NCI-H748 treated with DMSO at 0.1 percent for 48 hours (cell line): ENCODE results near the gene GLI2.

Experiments used
- DNase-seq: peaks from one replicate; lab custom pipeline; 2025; lab: John Stamatoyannopoulos, UW

The GLI2 gene

DNA sequence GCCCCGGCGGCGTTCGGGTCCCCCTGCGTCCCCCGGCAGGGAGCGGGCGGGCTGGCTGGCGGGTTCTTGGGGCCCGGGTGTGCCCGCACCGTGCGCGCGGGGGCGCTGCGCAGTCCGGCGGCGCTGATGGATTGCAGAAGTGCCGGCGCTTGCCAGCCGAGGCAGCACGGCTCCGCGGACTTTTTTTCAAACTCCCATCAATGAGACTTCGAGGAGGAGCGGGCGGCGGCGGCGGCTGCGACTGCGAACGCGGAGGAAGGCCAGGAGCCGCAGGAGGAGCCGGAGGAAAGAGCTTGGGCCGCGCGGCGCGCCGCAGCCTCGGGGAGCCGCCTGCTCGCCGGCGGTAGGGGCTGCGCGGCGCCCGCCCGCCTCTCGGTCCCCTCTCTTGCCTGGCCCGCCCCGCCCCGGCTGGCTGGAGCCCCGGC is at the start of gene GLI2:
TSS of gene GLI2 (plus strand) at position 123 of the 425 bp plus-strand sequence. CDS start 61,453 bp downstream, outside the sequence.
- DNase-seq: peak; percentile 7

DNA sequence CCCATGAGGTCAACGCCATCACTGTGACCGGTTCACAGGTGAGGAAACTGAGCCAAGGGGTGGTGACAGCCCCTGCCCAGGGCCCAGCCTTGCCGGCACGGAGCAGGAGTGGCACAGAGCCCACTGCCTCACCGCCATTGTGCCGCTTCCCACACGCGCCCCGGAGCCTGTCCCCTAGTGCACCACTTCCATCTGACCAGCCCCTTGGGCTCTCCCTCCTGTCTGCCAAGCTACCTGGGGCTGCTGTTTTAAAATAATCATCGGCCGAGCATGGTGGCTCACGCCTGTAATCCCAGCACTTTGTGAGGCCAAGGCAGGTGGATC is 49.7 kb upstream of the GLI2 start:
- DNase-seq: no peak

DNA sequence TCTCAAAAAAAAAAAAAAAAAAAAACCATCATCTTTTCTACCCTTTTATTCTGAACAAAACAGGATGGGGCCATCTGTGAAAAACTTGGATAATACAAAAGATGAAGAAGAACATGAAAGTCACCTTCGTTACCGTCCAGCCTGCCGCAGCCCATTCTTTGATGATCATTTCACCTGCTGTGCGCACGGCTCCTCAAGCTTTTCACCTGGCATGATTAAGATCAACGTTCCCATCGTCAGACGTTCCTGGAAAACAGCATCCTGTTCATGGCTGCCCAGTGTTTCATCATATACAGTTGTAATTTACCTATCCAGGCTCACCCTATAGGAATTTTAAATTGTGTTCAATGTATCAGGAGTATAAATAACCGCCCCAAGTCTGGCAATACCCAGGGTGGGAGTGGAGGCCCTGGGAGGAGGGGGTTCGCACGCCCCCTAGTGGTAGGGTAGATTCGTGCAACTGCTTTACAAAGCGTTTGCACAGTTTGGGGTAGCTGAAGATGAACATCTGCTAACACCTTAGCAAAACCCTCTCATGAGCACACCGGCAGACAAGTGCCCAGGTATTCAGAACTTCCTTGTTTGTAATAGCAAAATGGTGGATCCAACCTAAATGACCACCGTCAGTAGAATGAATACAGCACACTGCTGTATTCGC is 49.0 kb upstream of the GLI2 start:
- DNase-seq: no peak

DNA sequence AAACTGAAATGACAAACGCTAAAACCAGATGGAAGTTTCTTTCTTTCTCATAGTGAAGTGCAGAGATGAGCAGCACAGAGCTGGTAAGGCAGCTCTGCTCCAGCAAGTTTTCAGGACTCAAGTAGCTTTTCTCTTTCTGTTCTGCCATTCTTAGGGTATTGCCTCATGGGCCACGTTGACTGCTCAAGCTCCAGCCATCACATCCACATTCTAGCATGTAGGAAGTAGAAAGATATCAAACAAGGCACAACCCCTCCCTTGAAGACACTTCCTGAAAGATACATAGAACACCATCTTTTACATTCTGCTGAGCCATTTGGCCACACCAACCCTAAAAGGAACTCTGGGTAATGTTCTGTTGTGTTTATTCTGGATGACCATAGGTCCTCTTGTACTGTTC is 48.5 kb upstream of the GLI2 start:
- DNase-seq: no peak

DNA sequence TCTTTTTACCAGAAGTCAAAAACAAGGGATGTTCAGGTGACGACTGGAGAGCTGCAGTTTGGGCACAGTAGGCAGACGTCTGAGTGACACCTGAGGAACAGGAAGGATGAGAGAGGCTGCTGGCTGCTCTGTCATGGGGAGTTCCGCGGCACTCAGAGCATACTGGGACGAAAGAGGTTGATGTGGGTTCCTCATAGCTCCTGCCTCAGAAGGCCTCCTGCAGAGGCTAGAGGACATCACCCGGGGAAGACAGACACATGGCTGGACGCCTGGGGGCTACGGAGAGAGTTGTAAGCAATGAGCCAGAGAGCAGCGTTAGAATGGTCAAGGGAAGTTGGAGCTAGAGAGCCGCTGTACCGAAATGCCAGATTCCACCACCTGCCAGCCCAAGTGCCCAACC is 45.1 kb upstream of the GLI2 start:
- no peak for DNase-seq

DNA sequence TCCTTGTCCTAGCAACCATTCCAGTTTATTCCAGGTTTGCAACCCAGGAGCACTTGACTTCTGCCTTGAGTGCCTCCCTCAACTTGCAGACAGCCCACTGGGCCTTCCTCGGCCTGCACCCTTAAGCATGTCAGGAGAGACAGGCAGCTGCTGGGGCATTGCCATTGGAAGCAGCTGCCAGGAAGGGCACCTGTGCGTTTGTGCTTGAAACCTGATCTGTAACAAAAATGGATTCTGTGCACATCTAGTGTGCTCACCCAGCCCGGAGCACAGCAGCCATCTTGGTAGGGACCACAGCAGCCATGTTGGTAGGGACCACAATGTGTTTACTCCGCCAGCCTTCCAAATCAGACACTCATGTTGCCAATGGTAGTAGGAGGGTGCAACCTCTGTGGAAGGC is 44.3 kb upstream of the GLI2 start:
- DNase-seq: no peak

DNA sequence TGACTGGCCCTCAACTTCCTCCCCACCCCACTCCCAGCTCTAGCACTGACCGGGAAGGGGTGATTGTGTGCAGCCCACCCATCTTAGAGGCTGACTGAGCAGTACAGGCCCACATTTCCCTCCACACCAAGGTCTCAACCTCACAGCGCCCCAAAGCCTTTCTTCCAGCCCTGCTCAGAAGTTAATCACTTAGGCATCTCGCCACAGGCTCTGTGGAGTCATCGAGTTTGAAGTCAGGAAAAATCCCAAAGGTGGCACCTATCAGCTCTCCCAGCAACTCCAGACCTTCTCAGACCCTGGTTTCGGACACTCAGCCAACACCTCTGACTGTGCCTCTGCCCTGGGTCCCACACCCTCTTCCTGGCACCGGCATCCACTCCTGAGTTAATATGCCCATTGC is 43.0 kb upstream of the GLI2 start:
- DNase-seq: no peak

DNA sequence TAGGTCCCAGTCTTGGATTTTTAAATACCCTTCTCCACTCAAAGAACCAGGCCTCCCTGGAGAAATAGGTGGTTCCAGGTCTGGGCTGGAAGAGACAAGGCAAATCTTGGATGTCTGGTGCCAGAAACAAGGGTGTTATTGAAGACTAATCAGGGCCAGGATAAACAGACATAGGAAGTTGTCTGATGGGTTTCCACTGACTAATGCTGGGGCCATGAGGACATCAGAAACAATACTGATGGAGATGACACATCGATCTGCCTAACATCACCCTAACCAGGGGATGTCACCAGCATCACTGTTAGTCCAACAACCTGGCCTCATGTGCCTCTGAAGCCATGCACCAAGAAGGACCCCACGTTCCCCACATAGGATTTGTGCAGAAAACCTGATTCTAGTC is 42.5 kb upstream of the GLI2 start:
- no peak for DNase-seq

DNA sequence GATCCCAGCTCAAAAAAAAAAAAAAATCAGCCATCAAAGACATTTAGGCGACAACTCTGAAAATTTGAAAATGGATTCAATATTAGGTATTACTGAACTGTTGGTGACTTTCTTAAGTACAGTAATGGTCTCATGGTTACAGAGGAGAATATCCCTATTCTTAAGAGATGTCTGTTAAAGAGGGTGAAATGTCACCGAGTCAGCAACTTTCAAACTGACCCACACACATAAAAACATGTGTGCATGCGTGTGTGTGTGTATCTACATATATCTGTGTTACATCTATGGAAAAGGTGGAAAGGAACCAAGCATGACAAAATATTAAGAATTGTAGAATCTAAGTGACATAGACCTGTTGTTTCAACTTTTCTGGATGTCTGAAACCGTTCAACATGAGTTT is 41.6 kb upstream of the GLI2 start:
- DNase-seq: no peak

DNA sequence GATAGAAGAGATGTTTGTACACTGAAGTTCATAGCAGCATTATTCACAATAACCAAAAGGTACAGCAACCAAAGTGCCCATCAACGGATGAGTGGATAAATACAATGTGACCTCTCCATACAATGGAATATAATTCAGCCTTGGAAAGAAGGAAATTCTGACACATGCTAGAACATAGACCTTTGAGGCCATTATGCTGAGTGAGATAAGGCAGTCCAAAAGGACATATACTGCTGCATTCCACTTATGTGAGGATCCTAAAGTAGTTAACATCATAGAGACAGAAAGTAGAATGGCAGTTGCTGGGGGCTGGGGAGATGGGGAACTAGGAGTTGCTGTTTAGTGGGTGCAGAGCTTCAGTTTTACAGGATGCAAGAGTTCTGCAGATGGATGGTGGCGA is 38.2 kb upstream of the GLI2 start:
- DNase-seq: no peak

DNA sequence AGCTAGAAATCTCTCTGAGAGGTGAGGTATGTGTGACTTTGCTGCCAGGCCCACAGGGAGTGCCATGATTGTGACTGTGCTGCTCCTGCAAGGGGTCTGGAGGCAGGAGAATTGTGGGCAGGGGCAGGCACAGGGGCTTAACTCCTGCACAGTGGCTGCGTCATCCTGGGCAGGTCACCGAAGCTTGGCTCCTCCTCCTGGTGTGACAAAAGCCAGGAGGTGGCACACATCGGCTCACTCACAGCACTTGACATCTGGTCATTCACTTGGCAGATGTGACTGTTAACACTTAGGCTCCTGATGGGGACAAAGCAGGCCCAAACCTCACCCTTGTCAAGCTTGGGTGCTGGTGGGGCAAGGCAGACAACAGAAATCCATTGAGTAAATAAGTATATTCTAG is 36.4 kb upstream of the GLI2 start:
- no peak for DNase-seq

DNA sequence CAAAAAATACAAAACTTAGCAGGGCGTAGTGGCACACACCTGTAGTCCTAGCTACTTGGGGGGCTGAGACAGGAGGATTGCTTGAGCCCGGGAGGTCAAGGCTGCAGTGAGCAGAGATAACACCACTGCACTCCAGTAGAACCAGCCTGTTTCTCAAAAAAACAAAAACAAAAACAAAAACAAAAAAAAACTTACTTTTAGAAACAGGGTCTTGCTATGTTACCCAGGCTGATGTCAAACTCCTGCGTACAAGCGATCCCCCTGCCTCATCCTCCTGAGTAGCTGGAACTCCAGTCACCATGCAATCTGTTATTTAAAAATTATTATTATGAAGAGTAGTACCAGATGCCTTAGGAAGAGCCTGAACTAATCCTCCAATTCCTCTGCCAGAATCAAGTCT is 35.0 kb upstream of the GLI2 start:
- no peak for DNase-seq

DNA sequence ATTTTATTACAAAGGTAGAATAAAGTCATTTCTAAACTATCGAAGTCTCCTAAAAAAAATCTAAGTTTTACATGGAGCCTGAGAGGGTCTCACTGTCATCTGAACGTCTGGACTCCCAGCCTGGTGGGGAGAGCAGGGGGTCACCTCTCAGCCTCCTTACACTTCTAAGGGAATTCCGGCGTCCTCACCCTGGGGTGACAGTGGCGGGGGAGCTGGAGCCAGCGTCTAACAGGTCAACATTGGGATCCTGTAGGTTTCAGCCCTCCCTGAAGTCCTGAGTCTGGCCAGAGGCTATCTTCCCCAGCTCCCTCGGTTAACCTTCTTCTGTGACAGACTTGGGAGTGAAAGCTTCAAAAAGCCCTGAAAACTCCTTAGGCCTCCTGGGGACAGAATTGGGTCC is 34.6 kb upstream of the GLI2 start:
- DNase-seq: no peak

DNA sequence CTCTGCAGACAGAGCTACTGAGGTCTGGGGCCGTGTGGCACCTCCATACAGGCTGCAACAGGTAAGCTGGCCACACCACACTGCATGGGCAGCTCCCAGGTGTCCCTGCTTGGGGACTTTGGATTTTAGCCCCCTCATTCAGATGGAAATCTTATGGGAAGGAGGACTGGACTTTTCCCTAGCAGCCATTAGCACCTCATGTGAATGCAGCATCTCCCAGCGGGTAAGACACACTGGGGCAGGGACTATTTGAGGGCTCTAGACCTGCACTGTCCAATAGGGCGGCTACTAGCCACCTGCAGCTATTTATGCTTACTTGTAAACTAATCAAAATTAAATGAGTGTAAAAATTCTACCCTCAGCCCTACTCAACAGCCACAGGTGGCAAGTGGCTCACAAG is 34.2 kb upstream of the GLI2 start:
- no peak for DNase-seq

DNA sequence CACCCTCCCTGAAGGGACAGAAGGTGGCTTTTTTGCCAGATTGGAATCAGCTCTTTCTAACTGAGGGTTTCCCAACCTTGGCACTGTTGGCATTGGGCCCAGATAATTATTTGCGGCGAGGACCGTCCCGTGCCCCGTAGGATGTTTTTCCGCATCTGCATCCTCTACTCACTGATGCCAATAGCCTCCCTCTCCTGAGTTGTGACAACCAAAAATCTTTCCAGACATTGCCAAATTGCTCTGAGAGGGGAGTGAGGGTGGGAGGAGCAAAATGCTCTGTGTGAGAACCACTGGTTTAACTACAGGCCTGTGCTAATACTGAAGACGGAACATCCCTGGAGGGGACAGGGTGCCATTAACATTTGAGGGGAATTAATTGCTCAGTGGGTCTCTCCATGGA is 33.6 kb upstream of the GLI2 start:
- DNase-seq: no peak

DNA sequence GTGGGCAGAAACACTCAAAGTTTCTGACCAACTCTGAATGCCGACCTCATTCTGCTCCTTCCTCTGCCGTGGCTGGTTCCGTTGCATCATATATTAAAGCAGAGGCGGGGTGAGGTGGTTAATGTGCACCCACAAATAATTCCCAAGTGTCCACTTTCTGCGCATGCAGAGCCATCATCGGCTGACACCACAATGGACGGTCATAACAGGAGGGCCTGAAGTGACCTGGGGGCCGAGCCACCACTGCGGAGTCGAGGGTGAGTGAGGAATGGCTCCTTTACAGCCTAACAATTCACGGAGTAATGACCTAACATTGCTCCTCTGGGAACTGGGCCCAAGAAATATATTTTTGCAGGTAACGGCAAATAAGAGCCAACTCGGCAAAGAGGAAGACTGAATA is 32.9 kb upstream of the GLI2 start:
- DNase-seq: no peak

DNA sequence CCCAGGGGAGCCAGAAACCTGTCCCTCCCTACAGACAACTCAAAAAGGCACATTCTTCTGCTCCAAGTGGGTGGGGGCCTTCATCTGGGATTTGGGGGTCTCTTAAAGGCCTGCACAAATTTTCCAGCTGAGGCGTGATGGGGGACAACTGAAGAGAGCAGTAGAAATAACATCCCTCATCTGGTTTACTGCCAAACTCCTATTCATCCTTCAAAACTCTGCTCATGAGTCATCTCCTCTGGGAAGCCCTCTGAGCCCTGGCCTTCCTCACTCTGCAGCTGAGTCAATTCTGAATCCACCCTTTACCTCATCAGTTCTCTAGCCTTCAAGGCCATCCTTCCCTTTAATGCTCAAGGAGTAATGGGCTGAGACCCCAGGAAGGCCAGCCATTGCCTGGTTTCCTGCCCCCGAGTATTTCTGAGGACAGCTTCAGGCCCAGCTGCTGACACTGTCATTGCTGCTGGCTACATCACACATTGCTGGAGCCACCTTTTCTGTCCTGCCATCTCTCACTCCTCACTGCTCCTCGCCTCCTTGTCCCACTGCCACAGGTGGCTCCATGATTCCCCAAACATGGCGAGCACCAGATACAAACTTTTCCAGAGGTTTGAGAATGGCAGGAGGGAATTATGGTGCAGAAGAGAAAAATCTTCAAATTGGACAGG is 32.2 kb upstream of the GLI2 start:
- DNase-seq: no peak

DNA sequence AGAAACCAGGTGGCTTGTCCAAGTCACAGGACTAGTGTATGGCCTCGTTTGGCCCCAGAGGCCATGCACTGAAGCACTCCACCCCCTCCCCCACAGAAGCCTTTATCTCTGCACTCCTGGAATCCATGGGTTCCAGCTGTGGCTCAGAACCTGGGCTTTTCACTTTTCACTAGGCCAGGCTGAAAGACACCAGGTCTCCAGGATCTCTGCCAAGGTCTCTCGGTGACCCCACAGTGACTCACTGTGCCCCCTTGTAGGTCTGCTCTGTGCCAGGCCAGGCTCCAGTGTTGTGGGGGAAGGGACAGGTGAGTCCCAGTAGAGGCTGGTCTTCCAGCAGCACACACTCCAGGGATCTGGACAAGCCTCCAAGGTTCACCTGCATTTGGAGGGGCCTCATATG is 31.0 kb upstream of the GLI2 start:
- DNase-seq: no peak

DNA sequence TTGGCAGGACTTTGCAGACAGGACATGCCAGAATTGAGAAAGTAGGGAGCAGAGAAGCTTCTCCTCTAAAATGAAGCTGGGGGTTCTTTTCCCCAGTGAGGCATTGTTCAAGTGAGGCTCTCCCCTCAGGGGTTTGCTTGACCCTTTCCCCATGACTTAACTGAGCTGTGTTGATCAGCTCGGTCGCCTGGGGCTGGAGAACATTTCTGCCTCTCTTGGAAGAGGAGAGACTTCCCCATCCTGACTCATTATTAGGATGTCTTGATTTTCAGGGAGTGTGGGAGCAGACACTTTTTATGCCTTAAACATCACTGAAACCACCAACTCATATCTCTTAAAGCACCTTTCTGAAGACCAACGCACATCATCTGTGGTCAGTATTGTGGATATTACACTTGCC is 27.9 kb upstream of the GLI2 start:
- DNase-seq: no peak

DNA sequence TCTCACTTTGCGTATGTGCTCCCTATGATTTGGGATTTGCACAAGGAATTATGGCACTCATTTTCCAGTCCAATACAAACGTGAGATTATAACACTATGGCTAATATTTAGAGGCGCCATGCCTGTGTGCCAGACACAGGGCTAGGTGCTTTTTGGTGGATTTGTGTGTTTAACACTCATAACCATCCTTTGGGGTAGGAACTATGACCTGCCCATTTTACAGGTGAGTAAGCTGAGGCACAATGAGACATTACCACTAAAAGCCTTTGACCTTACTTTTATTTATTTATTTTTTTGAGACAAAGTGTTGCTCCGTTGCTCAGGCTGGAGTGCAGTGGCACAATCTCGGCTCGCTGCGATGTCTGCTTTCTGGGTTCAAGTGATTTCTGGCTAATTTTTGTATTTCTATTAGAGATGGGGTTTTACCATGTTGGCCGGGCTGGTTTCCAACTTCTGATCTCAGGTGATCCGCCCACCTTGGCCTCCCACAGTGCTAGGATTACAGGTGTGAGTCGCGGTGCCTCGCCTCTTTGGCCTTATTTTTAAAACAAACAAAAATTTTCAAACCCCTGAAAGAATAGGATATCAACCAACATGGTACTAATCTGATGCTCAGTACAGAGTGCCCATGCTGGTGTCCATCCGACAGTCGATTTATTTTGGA is 26.6 kb upstream of the GLI2 start:
- DNase-seq: no peak

DNA sequence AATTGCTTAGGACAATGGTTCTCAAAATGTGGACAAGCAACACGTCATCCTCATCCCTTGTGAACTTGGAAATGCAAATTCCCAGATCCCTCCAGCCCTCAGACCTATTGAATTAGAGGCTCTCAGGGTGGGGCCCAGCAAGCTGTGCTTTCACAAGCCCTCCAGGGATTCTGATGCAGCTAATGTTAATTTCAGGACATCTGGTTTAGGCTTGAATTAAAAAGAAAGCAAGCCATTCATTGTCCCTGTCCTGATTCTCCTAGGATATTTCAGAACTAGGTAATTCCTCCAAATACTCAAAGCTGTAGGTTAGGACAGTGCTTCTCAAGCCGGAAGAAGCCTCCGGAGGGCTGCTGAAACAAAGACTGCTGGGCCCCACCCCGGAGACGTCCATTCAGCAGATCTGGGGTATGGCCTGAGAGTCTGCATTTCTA is 26.0 kb upstream of the GLI2 start:
- no peak for DNase-seq

DNA sequence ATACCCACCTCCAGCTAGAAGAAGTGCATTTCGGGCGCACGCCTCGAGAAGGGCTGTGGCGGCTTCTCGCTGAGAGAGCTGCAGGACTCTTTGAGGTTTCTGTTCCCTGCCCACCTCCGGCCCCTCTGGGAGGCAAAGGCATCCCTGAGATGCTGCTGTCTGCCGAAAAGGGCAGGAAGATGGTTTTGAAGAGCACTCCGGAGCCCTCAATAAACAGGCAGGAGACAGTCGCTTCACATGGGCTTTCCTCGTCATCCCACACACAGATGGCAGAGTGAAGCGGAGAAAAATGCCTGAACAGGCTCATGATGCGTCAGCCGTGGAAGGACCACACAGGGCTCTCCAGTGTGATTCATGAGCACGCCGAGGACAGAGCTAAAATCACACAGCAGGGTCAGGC is 25.4 kb upstream of the GLI2 start:
- no peak for DNase-seq

DNA sequence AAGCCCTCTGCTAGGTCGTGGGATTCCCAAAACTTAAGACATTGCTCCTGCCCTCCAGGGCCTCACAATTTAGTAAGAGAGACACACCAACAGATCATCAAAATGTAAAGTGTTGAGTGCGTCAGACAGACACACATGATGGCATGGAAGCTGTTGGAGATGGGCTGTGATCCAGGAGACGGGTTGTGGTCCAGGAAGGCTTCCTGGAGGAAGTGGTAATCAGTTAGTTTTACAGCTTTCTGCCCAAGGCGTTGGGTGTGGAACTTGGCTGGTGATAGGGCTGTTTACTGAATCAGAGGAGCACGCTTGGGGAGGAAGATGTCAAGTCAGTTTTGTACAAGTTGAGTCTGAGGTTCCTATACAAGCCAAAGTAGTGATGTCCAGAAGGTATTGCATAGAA is 24.0 kb upstream of the GLI2 start:
- no peak for DNase-seq

DNA sequence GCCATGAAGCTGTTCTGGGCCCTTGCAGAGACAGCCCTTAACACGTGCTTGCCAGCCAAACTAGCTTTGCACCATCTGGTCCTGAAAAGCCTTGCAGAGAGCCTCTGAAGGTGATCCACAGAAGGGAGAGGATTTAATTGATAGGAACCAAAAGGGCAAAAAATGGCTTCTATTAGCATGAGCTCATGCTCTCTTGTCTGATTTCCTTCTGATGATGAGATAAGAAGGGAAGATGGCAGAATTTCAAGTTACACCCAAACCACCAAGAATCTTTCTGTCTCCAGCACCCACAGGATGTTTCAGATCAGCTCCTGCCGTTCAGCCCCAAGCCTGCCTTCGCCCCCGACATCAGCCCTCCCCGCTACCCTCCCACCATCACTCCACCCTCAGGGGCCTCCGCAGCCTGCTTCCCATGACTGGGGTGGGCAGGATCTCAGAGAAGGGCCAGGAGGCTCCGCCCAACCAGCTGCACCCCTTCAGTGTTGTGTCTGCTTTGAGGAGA is 23.4 kb upstream of the GLI2 start:
- DNase-seq: no peak
